GM12878 (cell line): ENCODE results near the gene FBXL14. TPM values are rescaled to one million over a fixed set of nuclear protein-coding genes. Genes with fewer than 3 reads are reported as not detected.
A peak's percentile ranks its signal among the peaks of the same experiment; 100 is the strongest.

Experiments used
- ATAC-seq: fragments of 200-7000 bp; cut with Tn5 transposase; 3 replicates; pipeline ENCODE4 v1.9.1; 2020; ENCODE audit warnings: mild to moderate bottlenecking, moderate library complexity
- BruUV-seq: library from RNA; stranded (reverse); fragments of 400-500 nt; replicated peaks from 2 replicates; lab custom pipeline; 2021; lab: Mats Ljungman, UMichigan
- CTCF ChIA-PET: fragments of 300-600 bp; sonication (Branson Sonifier 250); formaldehyde crosslinking; extraction: SDS; loops from one replicate; lab custom pipeline; 2021; ENCODE audit warnings: inconsistent platforms; lab: Yijun Ruan, JAX
- POLR2A ChIA-PET: fragments of 350-600 bp; formaldehyde crosslinking; extraction: SDS; loops from one replicate; lab custom pipeline; 2021; ENCODE audit warnings: inconsistent platforms; lab: Charles Lee
- RAD21 ChIA-PET: fragments of 300-600 bp; sonication (Branson Sonifier 250); formaldehyde crosslinking; loops from one replicate; lab custom pipeline; 2023; ENCODE audit warnings: antibody characterized with exemption; ENCODE audit not compliant: unreplicated experiment; lab: Charles Lee
- SMC1A ChIA-PET: fragments of 300-600 bp; sonication (Branson Sonifier 250); formaldehyde crosslinking; loops from one replicate; lab custom pipeline; 2023; ENCODE audit not compliant: unreplicated experiment, uncharacterized antibody; lab: Charles Lee
- DNase-seq: peaks from one replicate; pipeline ENCODE4 v3.0.0-alpha.2; 2011; ENCODE audit warnings: low read depth, low spot score
- FAIRE-seq: peaks from 3 replicates; lab custom pipeline; 2011; peaks lifted over from hg19 to GRCh38; lab: Jason Lieb, UNC
- H2AFZ ChIP-seq: 2 replicates; pipeline ENCODE4 v1.6.0; 2011; ENCODE audit warnings: low read depth, low read length, control low read depth; ENCODE audit not compliant: control insufficient read depth
- H3K27ac ChIP-seq: 2 replicates; pipeline ENCODE4 v1.5.1; 2011; ENCODE audit warnings: control low read depth; ENCODE audit not compliant: control insufficient read depth, insufficient read depth
- H3K27me3 ChIP-seq, 2 experiments: replicated peaks in 1 of 2; 2 replicates each; pipeline versions ENCODE4 v1.6.0 to v1.6.1; 2011; ENCODE audit warnings: low read length in 1 of 2; ENCODE audit not compliant: control insufficient read depth in 2 of 2, insufficient read depth in 2 of 2
- H3K36me3 ChIP-seq, 2 experiments: 2 replicates each; pipeline ENCODE4 v1.5.1; 2011; ENCODE audit warnings: low read length in 1 of 2; ENCODE audit not compliant: control insufficient read depth in 2 of 2, insufficient read depth in 2 of 2
- H3K4me1 ChIP-seq: 2 replicates; pipeline ENCODE4 v1.6.1; 2011; ENCODE audit warnings: mild to moderate bottlenecking, low read length, moderate library complexity, mixed read lengths; ENCODE audit not compliant: control insufficient read depth, insufficient read depth
- H3K4me2 ChIP-seq: 2 replicates; pipeline ENCODE4 v1.6.0; 2011; ENCODE audit warnings: control low read depth; ENCODE audit not compliant: control insufficient read depth, insufficient read depth
- H3K4me3 ChIP-seq: fragments of 200-600 bp; sonication (generic); 2 replicates; pipeline ENCODE4 v1.5.1; 2016
- H3K79me2 ChIP-seq: 2 replicates; pipeline ENCODE4 v1.6.0; 2011; ENCODE audit warnings: low read length; ENCODE audit not compliant: control insufficient read depth, insufficient read depth
- H3K9ac ChIP-seq: 2 replicates; pipeline ENCODE4 v1.8.0; 2011; ENCODE audit warnings: low read length, control low read depth, mixed read lengths; ENCODE audit not compliant: control insufficient read depth, insufficient read depth
- H3K9me3 ChIP-seq: replicated peaks from 3 replicates; pipeline ENCODE4 v1.5.1; 2011; ENCODE audit warnings: mild to moderate bottlenecking, low read length; ENCODE audit not compliant: control insufficient read depth, insufficient read depth
- H4K20me1 ChIP-seq: 2 replicates; pipeline ENCODE4 v1.6.0; 2011; ENCODE audit not compliant: control insufficient read depth, insufficient read depth
- RELB ChIP-seq: fragments of 450-650 bp; IDR thresholded peaks from 2 replicates; pipeline ENCODE4 v1.6.1; 2017; ENCODE audit warnings: low read depth, mild to moderate bottlenecking, moderate library complexity
- ZBTB40 ChIP-seq: fragments of 450-650 bp; IDR thresholded peaks from 2 replicates; pipeline ENCODE4 v1.6.1; 2016; ENCODE audit warnings: mild to moderate bottlenecking, moderate library complexity, borderline replicate concordance
- ZNF217 ChIP-seq: fragments of 450-650 bp; IDR thresholded peaks from 2 replicates; pipeline ENCODE4 v1.6.1; 2017; ENCODE audit warnings: antibody characterized with exemption, mild to moderate bottlenecking
- WGBS: methylation state at CpG from one replicate; pipeline ENCODE4 v1.1.6; 2016; ENCODE audit warnings: low lambda C conversion rate; ENCODE audit not compliant: insufficient replicate concordance, insufficient coverage; ENCODE audit errors: missing lambda C conversion rate; 5-methylcytosine and 5-hydroxymethylcytosine counted together
- in situ Hi-C: fragments of 300-500 bp; cut with MboI; formaldehyde crosslinking; loops from 9 replicates; pipeline ENCODE4 v1.14.3; 2018; ENCODE audit warnings: mixed read lengths
- intact Hi-C: fragments of 100-400 bp; cut with micrococcal nuclease; formaldehyde crosslinking; loops from one replicate; pipeline ENCODE4 v1.14.2; 2022; ENCODE audit not compliant: unreplicated experiment
- polyA plus RNA-seq, 11 experiments: library from polyadenylated mRNA; depleted of rRNA in 4 of 11; unstranded in 6 of 11; stranded (reverse) in 5 of 11; fragments of >200 nt; fragmentation: Nextera tagmentation in 4 of 11; fragmentation: Illumina TruSeq in 1 of 11; extraction: Ambion mirVana in 4 of 11; extraction: Trizol in 1 of 11; gene quantifications; 1 replicate in 1 of 11; 2 replicates in 10 of 11; pipeline versions ENCODE4 v1.2.1 to v1.2.3, GENCODE V29; 2011 to 2016; ENCODE audit warnings: inconsistent platforms in 2 of 11, missing spikeins in 2 of 11, low read depth in 1 of 11
- total RNA-seq, 4 experiments: library from RNA; depleted of rRNA in 3 of 4; stranded (reverse); fragments of >200 nt in 3 of 4; fragmentation: Illumina TruSeq in 1 of 4; extraction: Trizol in 1 of 4; gene quantifications; 2 replicates each; pipeline versions ENCODE4 v1.2.1 to v1.2.3, GENCODE V29; 2013 to 2021

Gene FBXL14
- total and polyA plus RNA-seq, 10 of the 15 experiments (the other 5 are each of a cell fraction or from before 2014, with no cell fraction given), result 0.44 to 19.0 (median 2.9) TPM

GRCh38 chr12:1608713-1609119 is 14.3 kb upstream of the FBXL14 start (continued):
- no peak for TF ChIP-seq RELB

- intact Hi-C loops (no loop called here), in situ Hi-C loops (no loop called here)
- Histone ChIP-seq H3K9ac (no peak overlapping the region), H3K27me3 (no peaks in the 10 kb centered on the region), H3K4me2 (no peak overlapping the region), H3K27ac (no peak overlapping the region), H3K4me3 (no peak overlapping the region), H4K20me1 (no peaks in the 10 kb centered on the region), H3K36me3 (no peaks in the 10 kb centered on the region), H3K79me2 (no peaks in the 10 kb centered on the region; the same call in 1 of the 2 replicates), H2AFZ (no peak overlapping the region), H3K9me3 (no peaks in the 10 kb centered on the region), H3K4me1 (peaks cover 40% of the 10 kb centered on the region)
- SMC1A ChIA-PET, result interaction anchor here (1.2 kb wide), 1 partner anchor 490 kb away, joined by 4 read pairs; no protein-coding TSS in a partner anchor
- peak; percentile 86 for TF ChIP-seq ZBTB40
- TF ChIP-seq ZNF217, result no peak
- WGBS, result 75% methylated on average over 3 of the region's 3 CpGs
- DNase-seq, result no peak
- CTCF ChIA-PET, result interaction anchor here (0.8 to 3.1 kb wide), 3 partner anchors 18 to 492 kb away, joined by 3 to 38 read pairs (median 10); no protein-coding TSS in a partner anchor
- FAIRE-seq, result no peak
- RAD21 ChIA-PET, result interaction anchor here (1.0 kb wide), 1 partner anchor 15 kb away, joined by 3 read pairs; no protein-coding TSS in a partner anchor
- BruUV-seq, result no TSS peak
- POLR2A ChIA-PET, result no interaction called here
- no peak for ATAC-seq
Measured at GRCh38 chr12:1607940-1608712, 13.7 kb upstream of the FBXL14 start.
